Gastroesophageal sphincter (tissue), 4 donors: ENCODE results near the gene LGALS7. TPM values are rescaled to one million over a fixed set of nuclear protein-coding genes. Genes with fewer than 3 reads are reported as not detected.
"Not testable (repeated sequence)": the region's sequence is repeated elsewhere in the genome, so short reads cannot be mapped to it uniquely, and the experiment has no call there.

Experiments
- ATAC-seq: fragments of 150-250 bp; one replicate; pipeline ENCODE4 v1.9.1; 2016; ENCODE audit warnings: mild to moderate bottlenecking, moderate library complexity
- H3K27ac ChIP-seq, 4 donors: fragments of 200-600 bp; sonication (generic) in 3 of 4; 1 replicate in 3 of 4; 2 replicates in 1 of 4; pipeline ENCODE4 v1.5.1; 2016 to 2019
- H3K27me3 ChIP-seq: fragments of 200-600 bp; sonication (generic); one replicate; pipeline ENCODE4 v1.5.1; 2019
- H3K36me3 ChIP-seq, 2 donors: fragments of 200-600 bp; sonication (generic); one replicate each; pipeline ENCODE4 v1.5.1; 2019; ENCODE audit warnings: control low read depth in 1 of 2
- H3K4me1 ChIP-seq, 3 donors: fragments of 200-600 bp; sonication (generic); 1 replicate in 2 of 3; 2 replicates in 1 of 3; pipeline ENCODE4 v1.5.1; 2016 to 2019; ENCODE audit warnings: control low read depth in 2 of 3
- H3K4me3 ChIP-seq, 2 donors: fragments of 200-600 bp; sonication (generic); one replicate each; pipeline ENCODE4 v1.5.1; 2019; ENCODE audit warnings: mild to moderate bottlenecking in 1 of 2, moderate library complexity in 1 of 2
- H3K9me3 ChIP-seq, 3 donors: fragments of 200-600 bp; sonication (generic); one replicate each; pipeline ENCODE4 v1.5.1; 2017 to 2019; ENCODE audit warnings: control low read depth in 2 of 3
- EP300 ChIP-seq: sonication (generic); formaldehyde crosslinking; IDR thresholded peaks from one replicate; pipeline ENCODE4 v1.6.1; 2017; ENCODE audit warnings: antibody characterized with exemption, mild to moderate bottlenecking
- POLR2A ChIP-seq, 2 donors: fragments of 450-650 bp; IDR thresholded peaks; one replicate each; pipeline ENCODE4 v1.6.1; 2017; ENCODE audit warnings: antibody characterized with exemption in 2 of 2, mild to moderate bottlenecking in 2 of 2, moderate library complexity in 1 of 2
- POLR2AphosphoS5 ChIP-seq: sonication (generic); formaldehyde crosslinking; IDR thresholded peaks from one replicate; pipeline ENCODE4 v1.6.1; 2017; ENCODE audit warnings: antibody characterized with exemption
- WGBS, 2 donors: methylation state at CpG; one replicate each; pipeline ENCODE4 v1.1.5; 2018; ENCODE audit warnings: low coverage in 1 of 2; 5-methylcytosine and 5-hydroxymethylcytosine counted together
- total RNA-seq, 4 donors: library from RNA; depleted of rRNA; stranded (reverse); fragments of >200 nt; gene quantifications; one replicate each; pipeline ENCODE4 v1.1.0, GENCODE V29; 2016
- TF ChIP-seq, protein P1 (sequence below), 4 experiments: fragments of 200-600 bp in 2 of 4; fragments of 450-650 bp in 2 of 4; sonication (generic) in 1 of 4; IDR thresholded peaks; one replicate each; pipeline ENCODE4 v1.5.1; 2017 to 2019; ENCODE audit warnings: antibody characterized with exemption in 4 of 4, mild to moderate bottlenecking in 2 of 4, moderate library complexity in 2 of 4

Gene LGALS7
- total RNA-seq, 4 donors from 2014 or later, result 25.8 TPM; not detected in 3

DNA sequence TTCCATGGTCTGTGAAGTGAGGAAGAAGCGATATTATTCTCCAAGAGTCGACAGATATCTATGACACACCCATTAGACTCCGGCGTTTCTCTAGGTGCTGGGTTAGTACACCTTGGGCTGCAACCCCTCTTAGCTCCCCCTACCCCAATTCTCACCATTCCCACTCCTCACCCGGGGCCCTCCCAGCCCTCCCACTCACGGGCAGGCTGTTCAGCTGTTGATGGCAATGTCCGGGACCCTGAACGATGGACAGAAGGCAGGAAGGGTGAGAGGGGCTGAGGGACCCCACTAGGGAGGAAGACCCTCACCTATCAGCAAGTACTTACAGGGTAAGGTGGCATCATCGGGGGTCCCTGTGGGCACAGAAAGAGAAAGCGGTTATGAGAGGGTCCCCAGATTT, 30.2 kb upstream of the LGALS7 start:
- Histone ChIP-seq H3K27ac (no peak overlapping the region), H3K4me3 (no peak overlapping the region), H3K36me3 (peaks cover 0 to 5% of the 10 kb centered on the region in 2 donors), H3K27me3 (no peaks in the 10 kb centered on the region), H3K4me1 (no peaks in the 10 kb centered on the region), H3K9me3 (no peaks in the 10 kb centered on the region)
- TF ChIP-seq EP300 (no peak), POLR2A (IDR thresholded peaks at IDR 0.05) (no peak), POLR2AphosphoS5 (no peak)
- TF ChIP-seq, protein P1, sequence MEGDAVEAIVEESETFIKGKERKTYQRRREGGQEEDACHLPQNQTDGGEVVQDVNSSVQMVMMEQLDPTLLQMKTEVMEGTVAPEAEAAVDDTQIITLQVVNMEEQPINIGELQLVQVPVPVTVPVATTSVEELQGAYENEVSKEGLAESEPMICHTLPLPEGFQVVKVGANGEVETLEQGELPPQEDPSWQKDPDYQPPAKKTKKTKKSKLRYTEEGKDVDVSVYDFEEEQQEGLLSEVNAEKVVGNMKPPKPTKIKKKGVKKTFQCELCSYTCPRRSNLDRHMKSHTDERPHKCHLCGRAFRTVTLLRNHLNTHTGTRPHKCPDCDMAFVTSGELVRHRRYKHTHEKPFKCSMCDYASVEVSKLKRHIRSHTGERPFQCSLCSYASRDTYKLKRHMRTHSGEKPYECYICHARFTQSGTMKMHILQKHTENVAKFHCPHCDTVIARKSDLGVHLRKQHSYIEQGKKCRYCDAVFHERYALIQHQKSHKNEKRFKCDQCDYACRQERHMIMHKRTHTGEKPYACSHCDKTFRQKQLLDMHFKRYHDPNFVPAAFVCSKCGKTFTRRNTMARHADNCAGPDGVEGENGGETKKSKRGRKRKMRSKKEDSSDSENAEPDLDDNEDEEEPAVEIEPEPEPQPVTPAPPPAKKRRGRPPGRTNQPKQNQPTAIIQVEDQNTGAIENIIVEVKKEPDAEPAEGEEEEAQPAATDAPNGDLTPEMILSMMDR (IDR thresholded peaks at IDR 0.05), result no peak
- ATAC-seq, result no peak
- WGBS, 2 donors, result 82 to 88% methylated on average over 4 to 5 of the region's 10 CpGs

DNA sequence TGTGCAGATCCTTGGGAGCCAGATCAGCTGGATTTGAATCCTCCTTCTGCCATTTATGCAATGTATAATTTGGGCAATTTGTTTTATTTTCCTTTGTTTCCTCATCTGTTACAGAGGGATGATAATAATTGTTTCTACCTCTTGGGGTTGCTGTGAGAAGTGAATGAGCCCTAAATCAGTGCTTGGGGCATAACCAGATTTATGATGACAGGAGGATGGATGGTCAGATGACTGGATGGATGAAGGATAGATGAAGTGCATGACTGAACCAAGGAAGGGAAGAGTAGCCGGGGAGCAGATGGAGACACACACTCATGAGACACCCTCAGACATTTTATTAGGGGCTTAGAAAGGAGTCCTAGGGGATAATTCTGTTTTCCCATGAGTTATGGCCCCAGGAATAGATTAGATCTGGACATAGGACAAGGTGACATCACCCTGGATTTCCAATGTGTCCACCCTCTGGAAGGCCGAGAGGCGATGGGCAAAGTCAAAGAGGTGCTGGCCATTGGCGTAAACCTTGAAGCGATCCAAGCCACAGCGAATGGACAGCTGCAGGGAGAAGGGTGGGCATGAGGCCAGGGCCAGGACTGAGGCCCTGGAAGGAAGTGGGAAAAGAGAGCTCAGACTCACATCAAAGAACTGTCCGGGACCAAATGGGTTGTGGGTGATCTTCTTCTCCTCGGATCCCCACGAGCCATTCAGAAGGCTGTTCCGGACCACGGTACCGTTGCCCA, 28.2 kb upstream of the LGALS7 start:
- Histone ChIP-seq H3K27ac (no peak overlapping the region), H3K4me3 (no peak overlapping the region), H3K9me3 (no peaks in the 10 kb centered on the region), H3K36me3 (peaks cover 0 to 5% of the 10 kb centered on the region in 2 donors), H3K4me1 (no peaks in the 10 kb centered on the region), H3K27me3 (no peaks in the 10 kb centered on the region)
- TF ChIP-seq, protein P1 (IDR thresholded peaks at IDR 0.05), result no peak
- TF ChIP-seq POLR2AphosphoS5, result no peak
- TF ChIP-seq POLR2A (IDR thresholded peaks at IDR 0.05), result no peak
- TF ChIP-seq EP300, result no peak
- no peak for ATAC-seq
- WGBS, 2 donors, result 89 to 95% methylated on average over 5 to 10 of the region's 12 CpGs

DNA sequence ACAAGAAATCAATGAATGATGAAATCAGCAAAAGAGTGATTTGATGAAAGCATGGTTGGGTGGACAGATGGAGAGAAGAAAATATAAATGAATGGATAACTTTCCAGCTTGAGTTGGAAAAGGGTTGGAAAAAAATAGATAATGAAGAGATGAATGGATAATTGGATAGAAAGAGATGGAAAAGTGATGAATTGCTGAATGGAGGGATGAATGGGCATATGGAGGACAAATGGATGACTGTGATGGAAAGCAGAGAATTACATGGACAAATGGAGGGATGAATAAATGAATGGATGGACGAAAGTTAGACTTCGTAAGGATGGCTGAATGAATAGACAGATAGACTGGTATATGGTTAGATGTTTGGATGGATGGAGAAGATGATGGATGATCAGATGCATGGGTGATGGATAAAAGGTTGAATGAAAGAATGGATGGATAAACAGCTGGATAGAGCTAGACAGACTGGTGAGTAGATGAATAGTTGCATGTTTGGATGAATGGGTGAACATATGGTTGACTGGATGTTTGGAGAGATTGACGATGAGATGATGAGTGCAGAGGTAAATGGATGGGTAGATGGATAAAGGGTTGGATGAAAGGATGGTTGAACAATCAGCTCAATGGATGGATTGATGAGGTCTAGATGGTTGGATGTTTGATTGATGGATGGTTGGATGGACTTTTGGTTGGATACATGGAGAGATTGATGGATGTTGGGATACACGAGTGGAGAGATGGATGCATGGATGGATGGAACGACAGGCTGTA, 27.4 kb upstream of the LGALS7 start:
- Histone ChIP-seq H3K4me3 (no peak overlapping the region), H3K36me3 (peaks cover 0 to 5% of the 10 kb centered on the region in 2 donors), H3K4me1 (no peaks in the 10 kb centered on the region), H3K27ac (no peak overlapping the region), H3K27me3 (no peaks in the 10 kb centered on the region), H3K9me3 (no peaks in the 10 kb centered on the region)
- no peak for ATAC-seq
- no peak for TF ChIP-seq POLR2AphosphoS5
- TF ChIP-seq EP300, result no peak
- WGBS, 2 donors, result 88 to 96% methylated on average over 4 to 5 of the region's 5 CpGs

DNA sequence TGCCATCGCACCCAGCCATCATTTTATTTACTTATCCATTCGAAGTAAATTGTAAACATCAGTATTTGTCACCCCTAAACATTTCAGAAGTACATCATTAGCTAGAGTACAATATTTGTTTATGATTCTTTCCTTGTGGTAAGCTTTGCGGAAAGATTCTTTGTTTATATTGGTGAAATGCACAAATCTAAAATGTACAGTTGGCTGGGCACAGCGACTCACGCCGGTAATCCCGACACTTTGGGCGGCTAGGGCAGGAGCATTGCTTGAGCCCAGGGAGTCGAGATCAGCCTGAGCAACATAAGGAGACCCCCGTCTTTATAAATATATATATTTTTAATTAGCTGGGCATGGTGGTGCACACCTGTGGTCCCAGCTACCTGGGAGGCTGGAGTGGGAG, 25.8 kb upstream of the LGALS7 start:
- H3K4me1 ChIP-seq, result no peaks in the 10 kb centered on the region
- H3K4me3 ChIP-seq, result no peak overlapping the region
- no peak overlapping the region for H3K27ac ChIP-seq
- no peaks in the 10 kb centered on the region for H3K9me3 ChIP-seq
- ATAC-seq, result no peak
- 85 to 90% methylated on average over 7 to 8 of the region's 10 CpGs for WGBS, 2 donors
- no peaks in the 10 kb centered on the region for H3K27me3 ChIP-seq
- H3K36me3 ChIP-seq, result peaks cover 0 to 5% of the 10 kb centered on the region in 2 donors
- TF ChIP-seq, protein P1 (IDR thresholded peaks at IDR 0.05), result no peak
- TF ChIP-seq EP300, result no peak
- no peak for TF ChIP-seq POLR2AphosphoS5
- TF ChIP-seq POLR2A (IDR thresholded peaks at IDR 0.05), result no peak

DNA sequence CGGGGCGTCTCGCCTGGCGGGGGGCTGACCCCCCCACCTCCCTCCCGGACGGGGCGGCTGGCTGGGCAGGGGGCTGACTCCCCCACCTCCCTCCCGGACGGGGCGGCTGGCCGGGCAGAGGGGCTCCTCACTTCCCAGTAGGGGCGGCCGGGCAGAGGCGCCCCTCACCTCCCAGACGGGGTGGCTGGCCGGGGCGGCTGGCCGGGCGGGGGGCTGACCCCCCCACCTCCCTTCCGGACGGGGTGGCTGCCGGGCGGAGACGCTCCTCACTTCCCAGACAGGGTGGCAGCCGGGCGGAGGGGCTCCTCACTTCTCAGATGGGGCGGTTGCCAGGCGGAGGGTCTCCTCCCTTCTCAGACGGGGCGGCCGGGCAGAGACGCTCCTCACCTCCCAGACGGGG, 24.5 kb upstream of the LGALS7 start:
- not testable (repeated sequence) for H3K27me3 ChIP-seq, H3K36me3 ChIP-seq, H3K27ac ChIP-seq, ATAC-seq, H3K4me3 ChIP-seq, H3K4me1 ChIP-seq, H3K9me3 ChIP-seq
- no CpG with 5 or more reads among the region's 33 CpGs for WGBS, 2 donors

DNA sequence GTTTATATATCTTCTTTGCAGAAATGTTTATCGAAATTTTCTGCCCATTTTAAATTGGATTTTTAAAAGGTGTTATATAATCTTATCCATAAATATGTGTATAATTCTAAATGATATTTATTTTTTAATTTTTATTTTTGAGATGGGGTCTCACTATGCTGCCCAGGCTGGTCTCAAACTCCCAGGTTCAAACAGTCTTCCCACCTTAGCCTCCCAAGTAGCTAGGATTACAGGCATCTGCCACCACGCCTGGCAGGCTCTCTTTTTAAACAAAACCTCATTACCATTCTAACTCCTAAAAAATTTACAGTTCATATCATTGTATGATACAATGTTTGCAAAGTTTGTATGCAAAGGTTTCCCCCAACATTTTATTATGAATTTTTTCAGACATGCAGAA, 22.8 kb upstream of the LGALS7 start:
- Histone ChIP-seq H3K4me3 (no peak overlapping the region), H3K9me3 (no peaks in the 10 kb centered on the region), H3K27ac (no peak overlapping the region), H3K27me3 (no peaks in the 10 kb centered on the region), H3K36me3 (no peaks in the 10 kb centered on the region), H3K4me1 (peaks cover 0 to 7% (median 2%) of the 10 kb centered on the region in 3 donors)
- WGBS, 2 donors, result 43 to 71% methylated on average over 2 of the region's 2 CpGs
- no peak for TF ChIP-seq EP300
- TF ChIP-seq POLR2AphosphoS5, result no peak
- TF ChIP-seq, protein P1 (IDR thresholded peaks at IDR 0.05), result no peak
- TF ChIP-seq POLR2A (IDR thresholded peaks at IDR 0.05), result no peak
- no peak for ATAC-seq
